H9 (cell line): ENCODE measurements around the gene WDR7. TPM values are rescaled to one million over a fixed set of nuclear protein-coding genes. Genes with fewer than 3 reads are reported as not detected.

Source experiments
- DNase-seq: peaks from one replicate; pipeline ENCODE4 v3.0.0-alpha.2; 2017
- H2AFZ ChIP-seq: one replicate; pipeline ENCODE4 v1.6.1; 2013; ENCODE audit warnings: mild to moderate bottlenecking, low read length, control low read depth, moderate library complexity
- H2AK5ac ChIP-seq: 2 replicates; pipeline ENCODE4 v1.6.1; 2013; ENCODE audit warnings: low read length, control low read depth, mixed read lengths; ENCODE audit not compliant: insufficient read length
- H2BK120ac ChIP-seq: one replicate; pipeline ENCODE4 v1.6.1; 2013; ENCODE audit warnings: low read depth, mild to moderate bottlenecking, low read length, control low read depth, inconsistent platforms; ENCODE audit not compliant: poor library complexity, severe bottlenecking
- H2BK12ac ChIP-seq: 2 replicates; pipeline ENCODE4 v1.6.1; 2013; ENCODE audit warnings: low read length, control low read depth, mixed read lengths, low read depth; ENCODE audit not compliant: insufficient read length
- H2BK15ac ChIP-seq: 2 replicates; pipeline ENCODE4 v1.6.1; 2013; ENCODE audit warnings: low read depth, low read length, control low read depth
- H2BK20ac ChIP-seq: one replicate; pipeline ENCODE4 v1.6.1; 2013; ENCODE audit warnings: low read depth, mild to moderate bottlenecking, low read length, control low read depth, inconsistent platforms; ENCODE audit not compliant: poor library complexity, severe bottlenecking
- H2BK5ac ChIP-seq: 2 replicates; pipeline ENCODE4 v1.6.1; 2013; ENCODE audit warnings: low read length, control low read depth, mixed read lengths; ENCODE audit not compliant: insufficient read length
- H3K14ac ChIP-seq: 2 replicates; pipeline ENCODE4 v1.6.1; 2013; ENCODE audit warnings: low read length, control low read depth; ENCODE audit not compliant: insufficient read depth
- H3K18ac ChIP-seq: 2 replicates; pipeline ENCODE4 v1.6.1; 2013; ENCODE audit warnings: low read depth, mild to moderate bottlenecking, mixed read lengths, low read length, control low read depth; ENCODE audit not compliant: insufficient read length
- H3K23ac ChIP-seq: 2 replicates; pipeline ENCODE4 v1.6.1; 2013; ENCODE audit warnings: low read length, control low read depth, mixed read lengths, low read depth; ENCODE audit not compliant: insufficient read length
- H3K23me2 ChIP-seq: 2 replicates; pipeline ENCODE4 v1.6.1; 2013; ENCODE audit warnings: low read depth, mild to moderate bottlenecking, mixed read lengths, low read length, control low read depth; ENCODE audit not compliant: insufficient read length, poor library complexity, severe bottlenecking
- H3K27ac ChIP-seq: 2 replicates; pipeline ENCODE4 v1.5.1; 2013; ENCODE audit warnings: low read length, control low read depth, mixed read lengths, low read depth; ENCODE audit not compliant: insufficient read length
- H3K27me3 ChIP-seq: 2 replicates; pipeline ENCODE4 v1.6.1; 2013; ENCODE audit warnings: low read length, control low read depth, inconsistent platforms; ENCODE audit not compliant: insufficient read depth
- H3K4ac ChIP-seq: 2 replicates; pipeline ENCODE4 v1.6.1; 2013; ENCODE audit warnings: low read depth, mild to moderate bottlenecking, control low read depth, inconsistent platforms, low read length, moderate library complexity
- H3K4me1 ChIP-seq: 2 replicates; pipeline ENCODE4 v1.6.1; 2013; ENCODE audit warnings: low read length, control low read depth, inconsistent platforms; ENCODE audit not compliant: insufficient read depth
- H3K4me2 ChIP-seq: 2 replicates; pipeline ENCODE4 v1.6.1; 2013; ENCODE audit warnings: low read length, control low read depth, mixed read lengths; ENCODE audit not compliant: insufficient read length, insufficient read depth
- H3K56ac ChIP-seq: 2 replicates; pipeline ENCODE4 v1.6.1; 2013; ENCODE audit warnings: low read depth, mild to moderate bottlenecking, mixed read lengths, low read length, control low read depth; ENCODE audit not compliant: insufficient read length
- H3K79me1 ChIP-seq: 2 replicates; pipeline ENCODE4 v1.6.1; 2013; ENCODE audit warnings: low read depth, mild to moderate bottlenecking, moderate library complexity, low read length, control low read depth, inconsistent platforms; ENCODE audit not compliant: insufficient read depth, poor library complexity, severe bottlenecking
- H3K79me2 ChIP-seq: 2 replicates; pipeline ENCODE4 v1.6.1; 2013; ENCODE audit warnings: low read length, control low read depth, inconsistent platforms; ENCODE audit not compliant: insufficient read depth
- H3K9ac ChIP-seq: 2 replicates; pipeline ENCODE4 v1.6.1; 2013; ENCODE audit warnings: low read length, control low read depth, mixed read lengths; ENCODE audit not compliant: insufficient read length; ENCODE audit errors: extremely low read depth
- H3K9me3 ChIP-seq: one replicate; pipeline ENCODE4 v1.6.1; 2013; ENCODE audit warnings: low read depth, low read length, inconsistent platforms; ENCODE audit not compliant: control insufficient read depth
- H3T11ph ChIP-seq: one replicate; pipeline ENCODE4 v1.6.1; 2013; ENCODE audit warnings: mild to moderate bottlenecking, low read length, control low read depth, inconsistent platforms
- H4K20me1 ChIP-seq: one replicate; pipeline ENCODE4 v1.6.1; 2013; ENCODE audit not compliant: control insufficient read depth, insufficient read length, insufficient read depth
- H4K5ac ChIP-seq: 2 replicates; pipeline ENCODE4 v1.6.1; 2013; ENCODE audit warnings: low read depth, mild to moderate bottlenecking, mixed read lengths, low read length, control low read depth; ENCODE audit not compliant: insufficient read length
- H4K8ac ChIP-seq: replicated peaks from 2 replicates; pipeline ENCODE4 v1.6.1; 2013; ENCODE audit warnings: low read length, control low read depth, mixed read lengths, low read depth; ENCODE audit not compliant: insufficient read length
- H4K91ac ChIP-seq: 2 replicates; pipeline ENCODE4 v1.6.1; 2013; ENCODE audit warnings: low read depth, mild to moderate bottlenecking, moderate library complexity, mixed read lengths, low read length, control low read depth; ENCODE audit not compliant: insufficient read length
- H3K27ac Mint-ChIP-seq, 3 experiments: 2 replicates in 2 of 3; 3 replicates in 1 of 3; pipeline ENCODE4 v1.8.0; 2020 to 2021; ENCODE audit warnings: mixed read lengths in 3 of 3, mild to moderate bottlenecking in 1 of 3, moderate library complexity in 1 of 3
- H3K27me3 Mint-ChIP-seq: 2 replicates; pipeline ENCODE4 v1.8.0; 2021; ENCODE audit warnings: low read depth, mild to moderate bottlenecking, moderate library complexity, mixed read lengths
- H3K36me3 Mint-ChIP-seq, 3 experiments: 2 replicates in 2 of 3; 3 replicates in 1 of 3; pipeline ENCODE4 v1.8.0; 2020 to 2021; ENCODE audit warnings: low read depth in 3 of 3, mixed read lengths in 3 of 3; ENCODE audit not compliant: insufficient read depth in 1 of 3
- H3K4me1 Mint-ChIP-seq, 2 experiments: 2 replicates each; pipeline ENCODE4 v1.8.0; 2020; ENCODE audit warnings: mixed read lengths in 2 of 2
- H3K4me3 Mint-ChIP-seq, 2 experiments: 2 replicates in 1 of 2; 3 replicates in 1 of 2; pipeline ENCODE4 v1.8.0; 2020 to 2021; ENCODE audit warnings: mild to moderate bottlenecking in 2 of 2, mixed read lengths in 2 of 2, moderate library complexity in 1 of 2
- H3K9me3 Mint-ChIP-seq, 2 experiments: 2 replicates in 1 of 2; 3 replicates in 1 of 2; pipeline ENCODE4 v1.8.0; 2020; ENCODE audit warnings: mild to moderate bottlenecking in 2 of 2, mixed read lengths in 2 of 2, moderate library complexity in 1 of 2
- CTCF ChIP-seq: fragments of 200-600 bp; sonication (generic); conservative IDR thresholded peaks from 3 replicates; pipeline ENCODE4 v1.8.0; 2021; ENCODE audit warnings: antibody characterized with exemption, mild to moderate bottlenecking
- WGBS: extraction: QIAGEN DNeasy Blood & Tissue Kit; methylation state at CpG from one replicate; pipeline ENCODE4 v1.1.7; 2013; ENCODE audit warnings: missing lambda C conversion rate, low lambda C conversion rate, mixed read lengths; ENCODE audit not compliant: insufficient read length; ENCODE audit errors: extremely low coverage; 5-methylcytosine and 5-hydroxymethylcytosine counted together
- total RNA-seq: library from RNA; stranded (reverse); gene quantifications from 2 replicates; pipeline ENCODE4 v1.2.1, GENCODE V29; 2021

WDR7 gene
- total RNA-seq, 1 experiment from 2014 or later: 14.8 TPM

GRCh38 chr18:56977771-56978170 is 326.6 kb downstream of the WDR7 start:
- H3K27ac ChIP-seq: no peak overlapping the region
- no peak overlapping the region for H3K4me3 Mint-ChIP-seq
- H3K27me3 ChIP-seq: no peaks in the 10 kb centered on the region
- H3K9me3 Mint-ChIP-seq: no peaks in the 10 kb centered on the region
- H3K4me2 ChIP-seq: no peak overlapping the region
- H2BK120ac ChIP-seq: no peak overlapping the region
- no peak overlapping the region for H3K23ac ChIP-seq
- H2BK5ac ChIP-seq: no peak overlapping the region
- no peak overlapping the region for H3K56ac ChIP-seq
- no peak overlapping the region for H2BK12ac ChIP-seq
- no peaks in the 10 kb centered on the region for H4K20me1 ChIP-seq
- no peak overlapping the region for H4K91ac ChIP-seq
- H3K4me1 Mint-ChIP-seq: peaks cover 9 to 13% of the 10 kb centered on the region in 2 experiments
- no peak overlapping the region for H3K4ac ChIP-seq
- no peaks in the 10 kb centered on the region for H3K79me1 ChIP-seq
- TF ChIP-seq CTCF: no peak
- H2AK5ac ChIP-seq: no peak overlapping the region
- no peaks in the 10 kb centered on the region for H3K27me3 Mint-ChIP-seq
- H3K9ac ChIP-seq: no peak overlapping the region
- H3K23me2 ChIP-seq: no peaks in the 10 kb centered on the region
- H3K4me1 ChIP-seq: no peaks in the 10 kb centered on the region
- H3T11ph ChIP-seq: no peak overlapping the region
- H3K14ac ChIP-seq: no peak overlapping the region
- H4K8ac ChIP-seq: no peak overlapping the region
- no peaks in the 10 kb centered on the region for H3K36me3 Mint-ChIP-seq
- no peaks in the 10 kb centered on the region for H3K9me3 ChIP-seq
- no peak overlapping the region for H3K18ac ChIP-seq
- DNase-seq: no peak
- no peak overlapping the region for H2BK20ac ChIP-seq
- H2AFZ ChIP-seq: no peak overlapping the region
- H4K5ac ChIP-seq: no peak overlapping the region
- no peak overlapping the region for H3K27ac Mint-ChIP-seq
- H3K79me2 ChIP-seq: no peaks in the 10 kb centered on the region
- WGBS: no CpG with 5 or more reads among the region's 2 CpGs
- H2BK15ac ChIP-seq: no peak overlapping the region
